Adrenal gland (tissue), 5 donors: Measurements from ENCODE around the gene ARPC5.

ENCODE experiments used
- CTCF ChIP-seq, 6 experiments: fragments of 450-650 bp in 4 of 6; fragments of 200-600 bp in 2 of 6; sonication (generic) in 1 of 6; IDR thresholded peaks; 1 replicate in 5 of 6; 2 replicates in 1 of 6; pipeline versions ENCODE4 v1.5.1 to v1.8.0; 2016 to 2021; ENCODE audit warnings: antibody characterized with exemption in 6 of 6, mild to moderate bottlenecking in 2 of 6, moderate library complexity in 1 of 6
- POLR2A ChIP-seq, 2 donors: fragments of 450-650 bp; IDR thresholded peaks; one replicate each; pipeline ENCODE4 v1.6.1; 2017; ENCODE audit warnings: antibody characterized with exemption in 2 of 2, mild to moderate bottlenecking in 2 of 2, moderate library complexity in 1 of 2
- donor health status: DM: no; HTN: no; CAD: no.

- TF ChIP-seq CTCF (IDR thresholded peaks at IDR 0.05) (no peak), POLR2A (IDR thresholded peaks at IDR 0.05) (no peak)
Measured at GRCh38 chr1:183676586-183677189, 41.1 kb upstream of the ARPC5 start.
